Mucosa of rectum (tissue), 2 donors: ENCODE data around the gene JPH4.

Experiments
- H3K27ac ChIP-seq, 2 donors: one replicate each; pipeline ENCODE4 v1.7.0; 2013; ENCODE audit warnings: inconsistent platforms in 2 of 2, low read depth in 2 of 2, low read length in 2 of 2
- H3K27me3 ChIP-seq, 2 donors: one replicate each; pipeline ENCODE4 v1.7.0; 2013; ENCODE audit warnings: low read length in 2 of 2; ENCODE audit not compliant: control insufficient read depth in 2 of 2, insufficient read depth in 2 of 2
- H3K36me3 ChIP-seq, 2 donors: one replicate each; pipeline ENCODE4 v1.7.0; 2013; ENCODE audit warnings: low read length in 2 of 2; ENCODE audit not compliant: control insufficient read depth in 2 of 2, insufficient read depth in 2 of 2
- H3K4me1 ChIP-seq, 2 donors: one replicate each; pipeline ENCODE4 v1.7.0; 2013; ENCODE audit warnings: low read length in 2 of 2, mild to moderate bottlenecking in 1 of 2; ENCODE audit not compliant: control insufficient read depth in 2 of 2, insufficient read depth in 2 of 2
- H3K4me3 ChIP-seq, 2 donors: one replicate each; pipeline ENCODE4 v1.7.0; 2013; ENCODE audit warnings: low read length in 2 of 2
- H3K9ac ChIP-seq, 2 donors: one replicate each; pipeline ENCODE4 v1.7.0; 2013; ENCODE audit warnings: low read length in 2 of 2, low read depth in 1 of 2, mild to moderate bottlenecking in 1 of 2
- H3K9me3 ChIP-seq, 2 donors: one replicate each; pipeline ENCODE4 v1.7.0; 2013; ENCODE audit warnings: low read length in 2 of 2; ENCODE audit not compliant: control insufficient read depth in 2 of 2
- donor health status: healthy.
- donor health status: Normal muscosa, but diverticular disease.

JPH4 gene

GRCh38 chr14:23578560-23579310, at the start of gene JPH4:
Gene JPH4 (minus strand): TSS chr14:23578790. CDS start chr14:23577453, 1,337 bp downstream.
- Histone ChIP-seq H3K27me3 (peaks cover 18 to 40% of the 10 kb centered on the region in 2 donors), H3K9ac (no peak within 1 kb of the TSS), H3K27ac (no peak within 1 kb of the TSS)

GRCh38 chr14:23627961-23628360, 49.4 kb upstream of the JPH4 start:
- H3K4me3 ChIP-seq: no peak overlapping the region
- no peaks in the 10 kb centered on the region for H3K4me1 ChIP-seq
- no peak overlapping the region for H3K27ac ChIP-seq
- no peaks in the 10 kb centered on the region for H3K9me3 ChIP-seq
- no peaks in the 10 kb centered on the region for H3K36me3 ChIP-seq
- no peak overlapping the region for H3K9ac ChIP-seq
- H3K27me3 ChIP-seq: no peaks in the 10 kb centered on the region

More at GRCh38 chr14:23578560-23579310, at the start of gene JPH4:
- no peak within 1 kb of the TSS for H3K4me3 ChIP-seq
- no peaks in the 10 kb centered on the region for H3K36me3 ChIP-seq
- no peaks in the 10 kb centered on the region for H3K9me3 ChIP-seq
- peaks cover 0 to 4% of the 10 kb centered on the region in 2 donors for H3K4me1 ChIP-seq

GRCh38 chr14:23626946-23627345, 48.4 kb upstream of the JPH4 start:
- Histone ChIP-seq H3K27ac (no peak overlapping the region), H3K36me3 (no peaks in the 10 kb centered on the region), H3K27me3 (no peaks in the 10 kb centered on the region), H3K9me3 (no peaks in the 10 kb centered on the region), H3K9ac (no peak overlapping the region), H3K4me3 (no peak overlapping the region), H3K4me1 (no peaks in the 10 kb centered on the region)

- Histone ChIP-seq H3K9ac (no peak overlapping the region), H3K4me3 (no peak overlapping the region), H3K4me1 (no peaks in the 10 kb centered on the region), H3K27me3 (no peaks in the 10 kb centered on the region), H3K36me3 (no peaks in the 10 kb centered on the region), H3K27ac (no peak overlapping the region), H3K9me3 (no peaks in the 10 kb centered on the region)
Observed at GRCh38 chr14:23624830-23625404, 46.3 kb upstream of the JPH4 start.

GRCh38 chr14:23623962-23624361, 45.4 kb upstream of the JPH4 start:
- H3K4me1 ChIP-seq: no peaks in the 10 kb centered on the region
- H3K27ac ChIP-seq: no peak overlapping the region
- H3K27me3 ChIP-seq: no peaks in the 10 kb centered on the region
- no peak overlapping the region for H3K9ac ChIP-seq
- H3K36me3 ChIP-seq: no peaks in the 10 kb centered on the region
- no peaks in the 10 kb centered on the region for H3K9me3 ChIP-seq
- no peak overlapping the region for H3K4me3 ChIP-seq

- Histone ChIP-seq H3K4me1 (no peaks in the 10 kb centered on the region), H3K36me3 (no peaks in the 10 kb centered on the region), H3K27me3 (no peaks in the 10 kb centered on the region), H3K9ac (no peak overlapping the region), H3K4me3 (no peak overlapping the region), H3K9me3 (no peaks in the 10 kb centered on the region), H3K27ac (no peak overlapping the region)
Observed at GRCh38 chr14:23622990-23623389, 44.4 kb upstream of the JPH4 start.

GRCh38 chr14:23621932-23622730, 43.5 kb upstream of the JPH4 start:
- no peak overlapping the region for H3K27ac ChIP-seq
- no peaks in the 10 kb centered on the region for H3K4me1 ChIP-seq
- H3K27me3 ChIP-seq: no peaks in the 10 kb centered on the region
- H3K9me3 ChIP-seq: no peaks in the 10 kb centered on the region
- H3K4me3 ChIP-seq: no peak overlapping the region
- H3K36me3 ChIP-seq: no peaks in the 10 kb centered on the region
- no peak overlapping the region for H3K9ac ChIP-seq

- H3K27me3 ChIP-seq: no peaks in the 10 kb centered on the region
- H3K9ac ChIP-seq: no peak overlapping the region
- H3K27ac ChIP-seq: peak overlapping the region in 1 of 2 donors; percentile 27
Observed at GRCh38 chr14:23621204-23621931, 42.8 kb upstream of the JPH4 start.

GRCh38 chr14:23620177-23620702, 41.6 kb upstream of the JPH4 start:
- Histone ChIP-seq H3K9me3 (no peaks in the 10 kb centered on the region), H3K27ac (no peak overlapping the region), H3K36me3 (no peaks in the 10 kb centered on the region), H3K27me3 (no peaks in the 10 kb centered on the region), H3K9ac (no peak overlapping the region), H3K4me1 (no peaks in the 10 kb centered on the region), H3K4me3 (no peak overlapping the region)

More at GRCh38 chr14:23621204-23621931, 42.8 kb upstream of the JPH4 start:
- Histone ChIP-seq H3K4me1 (no peaks in the 10 kb centered on the region), H3K9me3 (no peaks in the 10 kb centered on the region), H3K36me3 (no peaks in the 10 kb centered on the region), H3K4me3 (no peak overlapping the region)
